HFF-Myc (cell line): ENCODE data around the gene SIGLEC9.

Experiments
- DNase-seq: peaks from one replicate; pipeline ENCODE4 v3.0.0-alpha.2; 2011; ENCODE audit warnings: low read depth; ENCODE audit errors: extremely low read depth
- H3K4me3 ChIP-seq: replicated peaks from 2 replicates; pipeline ENCODE4 v1.5.1; 2011; ENCODE audit warnings: low read depth, mild to moderate bottlenecking, control low read depth, low read length
- TF ChIP-seq, protein P1 (sequence below): IDR thresholded peaks from 2 replicates; pipeline ENCODE4 v1.5.1; 2012; ENCODE audit warnings: mild to moderate bottlenecking, low read depth, low read length, control low read depth; ENCODE audit errors: missing control alignments

Gene SIGLEC9

DNA sequence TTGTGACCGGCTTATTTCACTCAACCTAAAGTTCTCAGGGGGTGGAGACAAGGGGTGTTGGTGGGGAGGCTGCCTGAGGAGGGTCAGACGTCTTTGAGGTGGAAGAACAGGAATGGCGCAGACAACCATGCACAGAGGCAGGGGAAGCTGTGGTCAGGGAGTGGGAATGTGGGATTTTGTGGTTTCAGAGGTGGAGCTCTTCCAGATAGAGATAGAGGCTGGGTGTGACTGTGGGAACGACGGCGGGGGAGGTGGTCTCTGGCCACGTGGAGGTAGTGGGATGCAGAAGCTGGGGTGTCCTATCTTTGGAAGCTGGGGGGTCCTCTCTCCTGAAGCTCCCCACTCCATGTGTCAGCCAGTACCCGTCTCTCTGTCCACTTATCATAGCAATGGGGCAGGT is 34.2 kb upstream of the SIGLEC9 start:
- no peak for DNase-seq
- no peak overlapping the region for H3K4me3 ChIP-seq
- TF ChIP-seq, protein P1, sequence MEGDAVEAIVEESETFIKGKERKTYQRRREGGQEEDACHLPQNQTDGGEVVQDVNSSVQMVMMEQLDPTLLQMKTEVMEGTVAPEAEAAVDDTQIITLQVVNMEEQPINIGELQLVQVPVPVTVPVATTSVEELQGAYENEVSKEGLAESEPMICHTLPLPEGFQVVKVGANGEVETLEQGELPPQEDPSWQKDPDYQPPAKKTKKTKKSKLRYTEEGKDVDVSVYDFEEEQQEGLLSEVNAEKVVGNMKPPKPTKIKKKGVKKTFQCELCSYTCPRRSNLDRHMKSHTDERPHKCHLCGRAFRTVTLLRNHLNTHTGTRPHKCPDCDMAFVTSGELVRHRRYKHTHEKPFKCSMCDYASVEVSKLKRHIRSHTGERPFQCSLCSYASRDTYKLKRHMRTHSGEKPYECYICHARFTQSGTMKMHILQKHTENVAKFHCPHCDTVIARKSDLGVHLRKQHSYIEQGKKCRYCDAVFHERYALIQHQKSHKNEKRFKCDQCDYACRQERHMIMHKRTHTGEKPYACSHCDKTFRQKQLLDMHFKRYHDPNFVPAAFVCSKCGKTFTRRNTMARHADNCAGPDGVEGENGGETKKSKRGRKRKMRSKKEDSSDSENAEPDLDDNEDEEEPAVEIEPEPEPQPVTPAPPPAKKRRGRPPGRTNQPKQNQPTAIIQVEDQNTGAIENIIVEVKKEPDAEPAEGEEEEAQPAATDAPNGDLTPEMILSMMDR, result no peak

GRCh38 chr19:51091126-51091525 is 33.6 kb upstream of the SIGLEC9 start:
- TF ChIP-seq, protein P1, result no peak
- DNase-seq, result no peak

DNA sequence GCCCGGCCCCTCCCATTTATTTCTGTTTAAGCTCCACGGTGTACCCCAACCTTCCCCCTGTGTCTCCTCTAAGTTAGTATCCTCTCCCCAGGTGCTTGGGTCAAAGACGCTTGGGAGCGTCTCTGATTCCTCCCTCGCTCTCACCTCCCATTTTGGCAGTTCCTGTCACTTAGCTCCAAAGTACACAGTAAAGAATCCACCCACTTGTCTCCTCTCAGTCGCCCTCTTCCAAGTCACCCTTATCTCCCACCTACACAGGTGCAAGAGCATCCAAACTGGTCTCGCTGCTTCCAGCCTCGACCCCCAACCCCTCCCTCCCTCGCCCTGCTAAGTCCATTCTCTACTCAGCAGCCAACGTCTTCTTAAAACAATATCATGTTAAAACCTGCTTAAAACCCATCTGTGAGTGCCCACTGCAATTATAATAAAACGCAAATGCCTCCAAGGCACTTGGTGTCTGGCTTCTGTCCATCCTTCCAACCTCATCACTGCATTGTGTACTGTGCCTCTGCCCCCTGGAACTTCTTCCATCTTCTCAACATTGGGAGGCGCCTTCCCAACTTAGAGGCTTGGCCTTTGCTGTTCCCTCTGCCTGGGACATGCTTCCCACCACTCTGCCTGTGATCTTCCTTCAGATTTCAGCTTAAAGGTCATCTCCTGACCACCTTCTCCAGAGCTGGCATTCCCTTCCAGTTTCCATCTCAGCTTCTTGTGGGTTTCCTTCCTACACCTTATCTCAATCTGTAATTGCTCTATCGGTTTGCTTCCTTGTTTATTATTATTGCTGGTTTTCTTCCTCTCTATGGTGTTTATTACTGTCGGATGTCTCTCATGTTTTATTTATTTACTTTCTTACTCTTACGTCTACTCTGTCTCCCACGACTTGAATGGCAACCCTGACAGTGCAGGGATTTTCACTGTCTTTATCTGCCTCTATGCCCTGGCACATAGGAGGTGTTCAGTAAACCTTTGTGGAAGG is 32.5 kb upstream of the SIGLEC9 start:
- H3K4me3 ChIP-seq, result no peak overlapping the region
- TF ChIP-seq, protein P1, result no peak
- no peak for DNase-seq

More at GRCh38 chr19:51091126-51091525, 33.6 kb upstream of the SIGLEC9 start:
- no peak overlapping the region for H3K4me3 ChIP-seq

- no peak for DNase-seq
- TF ChIP-seq, protein P1, result no peak
- H3K4me3 ChIP-seq, result no peak overlapping the region
Measured at GRCh38 chr19:51093101-51093500, 31.6 kb upstream of the SIGLEC9 start.

- no peak for DNase-seq
- no peak overlapping the region for H3K4me3 ChIP-seq
- TF ChIP-seq, protein P1, result no peak
Measured at GRCh38 chr19:51093510-51094345, 31.0 kb upstream of the SIGLEC9 start.

DNA sequence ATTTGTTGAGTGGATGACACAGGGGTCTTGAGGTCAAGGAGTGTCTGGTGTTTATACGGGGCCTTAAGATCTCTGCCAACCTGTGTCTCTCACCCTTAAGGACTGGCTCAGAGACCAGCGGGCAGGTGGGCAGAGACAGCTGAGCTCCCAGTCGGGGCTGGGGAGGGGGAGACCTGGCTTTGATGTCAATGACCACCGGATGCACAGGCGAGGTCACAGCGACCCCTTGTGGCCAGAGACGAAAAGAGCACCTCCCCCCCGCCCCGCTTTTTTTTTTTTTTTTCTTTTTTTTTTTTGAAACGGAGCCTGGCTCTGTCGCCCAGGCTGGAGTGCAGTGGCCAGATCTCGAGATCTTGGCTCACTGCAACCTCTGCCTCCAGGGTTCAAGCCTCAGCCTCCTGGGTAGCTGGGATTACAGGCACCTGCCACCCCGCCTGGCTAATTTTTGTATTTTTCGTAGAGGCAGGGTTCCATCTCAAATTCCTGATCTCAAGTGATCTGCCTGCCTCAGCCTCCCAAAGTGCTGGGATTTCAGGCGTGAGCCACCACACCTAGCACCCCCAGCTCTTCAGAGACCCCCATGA is 29.9 kb upstream of the SIGLEC9 start:
- H3K4me3 ChIP-seq, result no peak overlapping the region
- no peak for DNase-seq
- TF ChIP-seq, protein P1, result peak; percentile 69
